ENCODE results near the gene MAD1L1.

The MAD1L1 gene

DNA sequence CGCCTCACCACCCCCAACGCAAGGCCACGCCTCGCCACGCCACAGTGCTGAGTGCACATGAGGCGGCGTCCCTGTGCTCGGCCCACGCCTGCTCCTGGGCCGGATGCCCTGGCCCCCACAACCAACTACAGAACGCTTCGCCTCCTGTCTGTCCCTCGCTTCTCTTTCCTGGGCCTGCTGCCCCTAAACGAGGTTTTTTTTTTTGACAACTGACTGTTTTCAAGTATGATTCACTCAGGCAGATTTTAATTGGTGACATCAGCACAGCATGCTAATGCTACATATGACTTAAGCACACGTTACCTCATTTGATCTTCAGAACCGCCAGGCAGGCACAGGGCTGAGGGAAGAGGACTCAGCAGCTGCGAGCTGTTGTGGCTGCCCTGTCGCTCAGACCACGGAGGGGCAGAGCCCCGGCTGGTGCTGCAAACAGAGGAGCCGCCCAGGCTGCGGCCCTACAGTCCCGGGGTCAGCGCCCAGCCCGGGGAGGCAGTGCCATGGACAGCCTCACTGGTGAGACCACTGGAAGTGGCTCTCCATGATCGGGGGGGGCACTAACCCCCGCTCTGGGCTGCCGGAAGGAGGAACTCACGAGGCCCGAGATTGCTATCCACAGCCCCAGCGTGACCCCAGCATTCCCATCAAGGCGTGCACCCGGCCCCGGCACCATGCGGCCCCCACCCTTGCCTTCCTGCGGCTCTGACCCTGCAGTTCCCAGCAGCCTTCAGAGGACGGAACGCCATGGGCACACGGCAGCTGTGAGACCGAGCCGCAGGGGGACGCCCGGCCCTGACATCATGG is 212.8 kb downstream of the MAD1L1 start:
- no peak for DNase-seq

GRCh38 chr7:2019461-2019710 is 213.4 kb downstream of the MAD1L1 start:
- no peak for DNase-seq

GRCh38 chr7:2018569-2019460 is 213.9 kb downstream of the MAD1L1 start:
- no peak for DNase-seq

DNA sequence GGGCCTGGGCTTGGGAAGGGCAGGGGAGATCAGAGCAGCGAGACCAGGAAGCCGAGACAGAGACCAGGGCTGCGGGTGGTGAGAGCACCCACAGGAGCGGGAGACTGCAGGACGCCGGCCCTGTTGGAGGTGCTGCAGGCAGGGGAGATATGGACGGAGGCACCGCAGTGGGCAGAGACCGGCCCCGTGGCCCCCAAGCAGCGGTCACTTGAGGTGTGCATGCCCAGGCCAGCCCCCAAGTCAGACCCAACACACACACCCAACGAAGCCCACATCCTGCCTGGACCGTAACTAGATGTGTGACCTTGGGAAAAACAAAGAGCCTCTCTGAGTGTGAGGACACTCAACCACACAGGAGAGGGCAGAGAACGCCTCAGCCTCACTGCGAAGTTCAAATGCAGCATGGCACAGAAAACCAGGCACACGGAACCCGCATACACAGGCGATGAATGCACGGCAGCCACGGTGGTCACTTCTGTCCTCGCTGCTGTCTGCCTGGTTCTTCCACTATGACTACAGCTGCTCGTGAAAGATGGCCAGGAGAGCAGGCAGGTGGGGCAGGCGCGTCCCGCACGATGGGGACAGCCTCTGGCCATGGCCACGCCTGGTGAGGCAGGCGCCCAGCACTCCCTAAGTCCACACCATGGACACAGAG is 214.7 kb downstream of the MAD1L1 start:
- no peak for DNase-seq

- no peak for DNase-seq
Measured at GRCh38 chr7:2017481-2017891, 215.3 kb downstream of the MAD1L1 start.

- no peak for DNase-seq
Measured at GRCh38 chr7:2016761-2017480, 215.8 kb downstream of the MAD1L1 start.

GRCh38 chr7:2016021-2016631 is 216.6 kb downstream of the MAD1L1 start:
- DNase-seq = no peak

DNA sequence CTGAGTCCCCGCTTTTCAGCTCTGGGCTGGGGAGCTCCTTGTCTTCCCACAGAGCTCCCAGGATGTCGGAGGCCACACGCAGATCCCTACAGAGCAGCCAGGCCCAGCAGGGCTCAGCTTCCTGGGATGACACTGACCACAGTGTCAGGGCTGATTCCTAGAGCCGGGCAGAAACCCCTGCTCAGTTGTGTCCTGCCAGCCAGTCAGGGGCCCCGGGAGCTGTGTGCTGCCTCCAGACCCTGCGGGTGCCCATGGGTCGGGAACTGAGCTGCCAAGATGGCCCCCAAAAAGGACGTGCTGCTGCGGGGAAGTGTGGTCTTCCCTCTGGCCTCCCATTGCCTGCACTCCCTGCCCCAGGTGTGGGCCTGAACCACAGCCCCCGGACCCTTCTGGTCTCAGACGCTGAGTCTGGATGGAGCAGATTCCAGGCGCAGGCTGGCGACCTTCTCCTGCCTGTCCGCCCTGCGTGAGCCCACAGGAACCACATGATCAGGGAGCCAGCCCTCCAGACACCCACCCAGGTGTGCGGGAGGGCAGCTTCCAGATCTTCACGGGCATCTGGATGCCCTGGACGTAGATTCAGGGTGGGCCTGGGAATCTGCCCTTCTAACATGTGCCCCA is 217.4 kb downstream of the MAD1L1 start:
- no peak for DNase-seq

- DNase-seq = no peak
Measured at GRCh38 chr7:2014391-2015241, 218.1 kb downstream of the MAD1L1 start.

DNA sequence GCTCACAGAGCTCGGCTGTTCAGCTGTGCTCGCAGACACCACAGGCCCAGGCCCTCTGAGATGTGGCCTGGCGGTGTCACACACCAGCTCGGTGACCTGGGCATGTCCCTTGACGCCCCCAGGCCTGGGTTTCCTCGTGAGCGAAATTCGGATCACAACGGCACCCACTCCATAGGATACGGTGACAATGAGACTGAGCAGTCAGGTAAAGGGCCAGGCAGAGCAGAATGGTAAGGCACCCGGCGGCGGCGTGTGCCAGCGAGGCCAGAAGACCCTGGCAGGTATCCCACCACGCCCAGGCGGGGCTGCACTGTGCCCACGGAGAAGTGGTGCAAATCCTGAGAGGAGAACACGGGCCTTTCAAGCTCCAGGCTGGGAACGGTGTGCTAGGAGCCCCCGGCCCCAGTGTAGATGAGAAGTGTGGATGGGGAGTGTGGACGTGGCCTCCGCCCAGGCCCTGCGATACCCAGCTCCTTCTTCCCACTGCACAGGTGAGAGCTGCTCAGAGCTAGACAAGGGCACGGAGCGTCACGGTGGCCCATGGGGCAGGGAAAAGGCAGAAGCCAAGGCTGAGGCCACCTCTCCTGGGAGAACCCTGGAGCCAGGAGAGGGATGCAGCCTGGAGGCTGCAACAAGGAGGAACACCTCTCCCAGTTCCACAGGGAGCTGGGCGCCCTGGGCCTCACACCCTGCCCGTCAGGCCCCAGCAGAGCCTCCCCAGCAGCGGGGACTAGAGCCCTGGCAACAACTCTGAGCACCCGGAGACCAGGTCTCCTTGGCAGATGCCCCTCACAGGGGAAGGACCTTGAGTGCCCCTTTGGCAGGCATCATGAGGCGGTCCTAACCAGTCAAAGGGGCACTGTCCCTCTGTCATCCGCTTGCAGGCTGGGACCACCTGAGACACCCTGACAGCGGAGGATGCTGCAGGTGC is 219.1 kb downstream of the MAD1L1 start:
- no peak for DNase-seq

DNA sequence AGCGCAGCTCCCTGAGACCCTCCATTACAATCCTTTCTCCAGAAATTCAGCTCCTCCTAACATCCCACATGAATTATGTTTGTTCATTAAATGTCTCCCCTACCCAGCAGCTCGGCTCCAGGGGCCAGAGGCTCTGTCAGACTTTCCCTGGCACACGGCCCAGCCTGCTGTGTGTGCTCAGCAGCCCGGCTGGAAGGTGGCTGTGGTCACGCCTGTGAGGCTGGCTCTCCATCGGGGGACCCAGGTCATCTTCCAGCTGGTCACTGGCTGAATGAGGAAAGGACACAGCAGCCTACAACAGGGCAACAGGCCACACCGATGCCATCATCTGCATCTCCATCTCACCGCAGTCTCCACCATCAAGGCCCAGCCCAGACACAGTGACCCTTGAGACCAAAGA is 219.8 kb downstream of the MAD1L1 start:
- DNase-seq = no peak

GRCh38 chr7:2012044-2012900 is 220.5 kb downstream of the MAD1L1 start:
- no peak for DNase-seq

DNA sequence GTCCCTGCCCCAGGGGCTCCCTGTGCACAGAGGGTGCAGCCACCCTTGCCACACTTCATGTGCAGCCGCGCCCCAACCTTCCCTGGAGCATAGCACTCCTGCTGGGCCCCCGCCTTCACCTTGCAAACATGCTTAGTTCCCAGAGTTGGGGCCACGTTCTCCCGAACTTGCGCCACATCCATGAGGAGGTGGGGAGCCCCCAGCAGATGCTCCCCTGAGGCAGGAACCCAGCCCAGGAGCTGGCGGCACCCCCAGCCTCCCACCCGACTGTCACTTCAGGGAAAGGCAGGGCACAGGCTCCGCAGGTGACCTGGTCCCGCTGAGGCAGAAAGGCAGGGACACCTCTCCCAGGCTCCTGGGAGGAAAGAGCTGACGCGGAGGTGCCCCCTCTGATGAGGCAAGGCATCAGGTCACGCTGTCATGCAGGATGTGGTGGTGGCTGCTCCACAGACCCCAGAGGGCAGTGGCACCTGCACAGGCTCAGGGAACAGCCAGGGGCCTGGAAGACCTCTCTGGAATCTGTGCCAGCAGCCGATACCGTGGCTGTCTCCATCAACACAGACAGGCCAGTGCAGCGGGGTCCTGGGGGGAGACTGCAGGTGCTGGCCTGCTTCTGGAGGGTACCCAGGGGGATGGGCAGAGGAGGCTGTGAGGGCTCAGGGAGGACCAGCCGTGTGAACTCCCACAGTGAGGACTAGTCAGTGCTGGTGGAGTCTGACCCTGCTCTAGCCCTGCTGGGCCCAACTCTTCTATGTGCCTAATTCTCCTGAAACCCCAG is 221.3 kb downstream of the MAD1L1 start:
- no peak for DNase-seq

DNA sequence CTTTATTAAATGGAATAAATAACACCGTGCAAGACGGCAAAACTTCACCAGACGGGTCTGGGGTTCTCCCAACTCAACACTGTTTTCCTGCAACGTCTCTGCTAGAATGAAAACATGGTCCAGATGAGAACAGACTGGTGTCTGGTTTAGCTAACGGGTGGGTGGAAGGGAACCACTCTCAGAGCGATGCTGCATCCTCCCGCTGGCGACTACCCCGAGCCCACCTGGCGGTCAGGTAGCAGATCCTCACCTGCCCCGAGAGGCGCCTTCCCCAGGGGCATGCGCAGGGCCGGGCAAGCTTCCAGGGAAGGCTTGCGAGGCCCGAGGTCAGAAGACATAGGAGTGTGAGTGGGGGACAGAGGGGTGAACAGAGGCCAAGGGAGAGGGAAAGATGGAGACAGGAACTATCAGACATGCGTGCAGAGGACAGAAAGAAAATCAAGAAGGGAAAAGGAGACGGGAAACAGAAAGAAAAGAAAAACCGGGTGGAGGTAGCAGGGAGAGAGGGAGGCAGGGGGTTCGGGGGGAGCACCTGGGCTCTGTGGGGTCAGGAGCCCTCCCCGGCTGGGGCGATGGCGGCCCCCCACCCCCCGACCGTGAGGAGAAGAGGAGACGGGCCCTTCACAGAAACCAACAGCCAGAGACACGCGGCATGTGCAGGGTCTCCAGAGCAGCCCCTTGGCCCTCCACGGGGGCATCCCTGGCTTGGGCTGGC is 222.0 kb downstream of the MAD1L1 start:
- DNase-seq = no peak

- DNase-seq = no peak
Measured at GRCh38 chr7:2010101-2010500, 222.6 kb downstream of the MAD1L1 start.

DNA sequence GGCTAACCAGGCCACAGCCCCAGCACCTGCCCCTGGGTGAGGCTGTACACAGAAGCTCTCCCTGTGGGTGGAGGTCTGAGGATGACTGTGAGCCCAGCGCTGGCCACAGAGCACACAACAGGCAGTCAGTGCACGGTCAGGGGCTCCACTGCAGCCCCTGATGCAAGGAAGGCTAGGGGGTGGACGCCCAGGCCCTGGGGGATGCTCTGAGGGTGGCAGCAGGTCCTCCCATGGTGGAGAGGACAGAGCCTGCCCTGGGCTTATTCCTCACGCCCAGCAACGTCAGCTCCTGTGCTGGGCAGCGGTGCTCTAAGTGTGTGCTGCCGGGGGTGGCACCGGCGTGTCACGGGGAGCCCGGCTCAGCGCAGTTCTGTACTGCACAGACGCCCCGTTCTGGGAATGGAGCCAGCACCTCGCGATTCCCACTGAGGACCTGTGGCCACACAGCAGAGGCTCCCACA is 223.2 kb downstream of the MAD1L1 start:
- DNase-seq = peak in 1 of 2 experiments; percentile 2

GRCh38 chr7:2008936-2009540 is 223.7 kb downstream of the MAD1L1 start:
- DNase-seq = no peak

Data from cerebellar nuclear complex (tissue), 1 donor.